Mucosa of rectum (tissue), 2 donors: Measurements from ENCODE around the gene NT5DC3.
"Not testable (repeated sequence)": the region's sequence is repeated elsewhere in the genome, so short reads cannot be mapped to it uniquely, and the experiment has no call there.

Experiments
- H3K27ac ChIP-seq, 2 donors: one replicate each; pipeline ENCODE4 v1.7.0; 2013; ENCODE audit warnings: inconsistent platforms in 2 of 2, low read depth in 2 of 2, low read length in 2 of 2
- H3K27me3 ChIP-seq, 2 donors: one replicate each; pipeline ENCODE4 v1.7.0; 2013; ENCODE audit warnings: low read length in 2 of 2; ENCODE audit not compliant: control insufficient read depth in 2 of 2, insufficient read depth in 2 of 2
- H3K36me3 ChIP-seq, 2 donors: one replicate each; pipeline ENCODE4 v1.7.0; 2013; ENCODE audit warnings: low read length in 2 of 2; ENCODE audit not compliant: control insufficient read depth in 2 of 2, insufficient read depth in 2 of 2
- H3K4me1 ChIP-seq, 2 donors: one replicate each; pipeline ENCODE4 v1.7.0; 2013; ENCODE audit warnings: low read length in 2 of 2, mild to moderate bottlenecking in 1 of 2; ENCODE audit not compliant: control insufficient read depth in 2 of 2, insufficient read depth in 2 of 2
- H3K4me3 ChIP-seq, 2 donors: one replicate each; pipeline ENCODE4 v1.7.0; 2013; ENCODE audit warnings: low read length in 2 of 2
- H3K9ac ChIP-seq, 2 donors: one replicate each; pipeline ENCODE4 v1.7.0; 2013; ENCODE audit warnings: low read length in 2 of 2, low read depth in 1 of 2, mild to moderate bottlenecking in 1 of 2
- H3K9me3 ChIP-seq, 2 donors: one replicate each; pipeline ENCODE4 v1.7.0; 2013; ENCODE audit warnings: low read length in 2 of 2; ENCODE audit not compliant: control insufficient read depth in 2 of 2
- donor health status: healthy.
- donor health status: Normal muscosa, but diverticular disease.

NT5DC3 gene

GRCh38 chr12:103844305-103844704 is 3.3 kb upstream of the NT5DC3 start:
- H3K9ac ChIP-seq = no peak overlapping the region
- H3K27me3 ChIP-seq = no peaks in the 10 kb centered on the region
- H3K36me3 ChIP-seq = no peaks in the 10 kb centered on the region
- H3K4me1 ChIP-seq = peaks cover 9 to 10% of the 10 kb centered on the region in 2 donors
- H3K27ac ChIP-seq = no peak overlapping the region
- H3K4me3 ChIP-seq = no peak overlapping the region
- no peaks in the 10 kb centered on the region for H3K9me3 ChIP-seq

GRCh38 chr12:103841690-103842584 is 903 bp upstream of the NT5DC3 start:
- Histone ChIP-seq H3K9ac (peak overlapping the region in 1 of 2 donors; percentile 71), H3K9me3 (no peaks in the 10 kb centered on the region), H3K4me3 (peak overlapping the region; percentile 63 to 79), H3K27ac (peak overlapping the region; percentile 63 to 83), H3K27me3 (no peaks in the 10 kb centered on the region), H3K4me1 (peaks cover 9 to 16% of the 10 kb centered on the region in 2 donors), H3K36me3 (no peaks in the 10 kb centered on the region)

- peak overlapping the region; percentile 41 to 80 for H3K9ac ChIP-seq
- no peaks in the 10 kb centered on the region for H3K9me3 ChIP-seq
- H3K27ac ChIP-seq = peak overlapping the region; percentile 63 to 71
- H3K27me3 ChIP-seq = no peaks in the 10 kb centered on the region
- H3K4me3 ChIP-seq = peak overlapping the region; percentile 79 to 80
- H3K4me1 ChIP-seq = peaks cover 9 to 16% of the 10 kb centered on the region in 2 donors
- no peaks in the 10 kb centered on the region for H3K36me3 ChIP-seq
Measured at GRCh38 chr12:103840462-103840875, 565 bp downstream of the NT5DC3 start.

- Histone ChIP-seq H3K4me1 (peaks cover 9 to 16% of the 10 kb centered on the region in 2 donors), H3K27ac (no peak overlapping the region), H3K9ac (peak overlapping the region in 1 of 2 donors; percentile 80), H3K9me3 (no peaks in the 10 kb centered on the region), H3K27me3 (no peaks in the 10 kb centered on the region), H3K4me3 (peak overlapping the region; percentile 79 to 80), H3K36me3 (no peaks in the 10 kb centered on the region)
Measured at GRCh38 chr12:103839609-103840461, 1.2 kb downstream of the NT5DC3 start.

GRCh38 chr12:103839103-103839502 is 1.9 kb downstream of the NT5DC3 start:
- Histone ChIP-seq H3K9ac (no peak overlapping the region), H3K4me1 (peaks cover 9 to 16% of the 10 kb centered on the region in 2 donors), H3K36me3 (no peaks in the 10 kb centered on the region), H3K27ac (no peak overlapping the region), H3K4me3 (peak overlapping the region in 1 of 2 donors; percentile 80), H3K9me3 (no peaks in the 10 kb centered on the region), H3K27me3 (no peaks in the 10 kb centered on the region)

- no peaks in the 10 kb centered on the region for H3K9me3 ChIP-seq
- H3K27ac ChIP-seq = no peak overlapping the region
- H3K36me3 ChIP-seq = no peaks in the 10 kb centered on the region
- H3K9ac ChIP-seq = no peak overlapping the region
- H3K27me3 ChIP-seq = no peaks in the 10 kb centered on the region
- H3K4me1 ChIP-seq = peaks cover 9 to 16% of the 10 kb centered on the region in 2 donors
- no peak overlapping the region for H3K4me3 ChIP-seq
Measured at GRCh38 chr12:103838254-103838914, 2.6 kb downstream of the NT5DC3 start.

GRCh38 chr12:103836345-103836744 is 4.7 kb downstream of the NT5DC3 start:
- no peak overlapping the region for H3K4me3 ChIP-seq
- H3K4me1 ChIP-seq = peaks cover 9 to 16% of the 10 kb centered on the region in 2 donors
- no peak overlapping the region for H3K27ac ChIP-seq

GRCh38 chr12:103835747-103836335 is 5.2 kb downstream of the NT5DC3 start:
- H3K4me1 ChIP-seq = peaks cover 9 to 16% of the 10 kb centered on the region in 2 donors
- not testable (repeated sequence) for H3K4me3 ChIP-seq, H3K9ac ChIP-seq, H3K36me3 ChIP-seq, H3K27me3 ChIP-seq, H3K9me3 ChIP-seq, H3K27ac ChIP-seq

More at GRCh38 chr12:103836345-103836744, 4.7 kb downstream of the NT5DC3 start:
- Histone ChIP-seq H3K27me3 (no peaks in the 10 kb centered on the region), H3K36me3 (no peaks in the 10 kb centered on the region), H3K9ac (no peak overlapping the region), H3K9me3 (no peaks in the 10 kb centered on the region)

- H3K27me3 ChIP-seq = no peaks in the 10 kb centered on the region
- no peak overlapping the region for H3K9ac ChIP-seq
- H3K9me3 ChIP-seq = no peaks in the 10 kb centered on the region
- H3K4me1 ChIP-seq = peaks cover 3 to 13% of the 10 kb centered on the region in 2 donors
- no peak overlapping the region for H3K27ac ChIP-seq
- no peak overlapping the region for H3K4me3 ChIP-seq
- no peaks in the 10 kb centered on the region for H3K36me3 ChIP-seq
Measured at GRCh38 chr12:103834942-103835341, 6.1 kb downstream of the NT5DC3 start.
